OCI-LY7 (cell line): Measurements from ENCODE around the gene IDE. TPM values are rescaled to one million over a fixed set of nuclear protein-coding genes. Genes with fewer than 3 reads are reported as not detected.

ENCODE experiments used
- BruUV-seq: library from RNA; stranded (reverse); fragments of 400-500 nt; replicated peaks from 2 replicates; lab custom pipeline; 2021; lab: Mats Ljungman, UMichigan
- CTCF ChIA-PET: fragments of 300-600 bp; sonication (Branson Sonifier 250); formaldehyde crosslinking; loops from one replicate; lab custom pipeline; 2022; ENCODE audit warnings: antibody characterized with exemption; ENCODE audit not compliant: unreplicated experiment; lab: Charles Lee
- POLR2A ChIA-PET: fragments of 300-600 bp; sonication (Branson Sonifier 250); formaldehyde crosslinking; loops from one replicate; lab custom pipeline; 2022; ENCODE audit warnings: antibody characterized with exemption; lab: Charles Lee
- DNase-seq: peaks from one replicate; pipeline ENCODE4 v3.0.0-alpha.2; 2015; ENCODE audit warnings: low spot score
- H2AFZ ChIP-seq: fragments of 200-600 bp; sonication (generic), shearing (Covaris generic); 2 replicates; pipeline ENCODE4 v1.6.1; 2014; ENCODE audit warnings: mild to moderate bottlenecking, antibody characterized with exemption, low read length, moderate library complexity
- H3K27ac ChIP-seq: fragments of 200-600 bp; sonication (generic); 2 replicates; pipeline ENCODE4 v1.5.1; 2014; ENCODE audit warnings: mixed run types, low read depth, mild to moderate bottlenecking, moderate library complexity, low read length, inconsistent platforms; ENCODE audit not compliant: poor library complexity, severe bottlenecking
- H3K36me3 ChIP-seq: fragments of 200-600 bp; sonication (generic); 2 replicates; pipeline ENCODE4 v1.6.1; 2014; ENCODE audit warnings: mild to moderate bottlenecking, antibody characterized with exemption, low read length, moderate library complexity, mixed read lengths; ENCODE audit not compliant: insufficient read depth
- H3K4me1 ChIP-seq: fragments of 200-600 bp; sonication (generic); 2 replicates; pipeline ENCODE4 v1.5.1; 2014; ENCODE audit warnings: mild to moderate bottlenecking, low read length; ENCODE audit not compliant: insufficient read depth, poor library complexity, severe bottlenecking
- H3K4me2 ChIP-seq: fragments of 200-600 bp; sonication (generic); 2 replicates; pipeline ENCODE4 v1.6.1; 2014; ENCODE audit warnings: mild to moderate bottlenecking, low read length
- H3K4me3 ChIP-seq: fragments of 200-600 bp; sonication (generic); 2 replicates; pipeline ENCODE4 v1.5.1; 2014; ENCODE audit warnings: mild to moderate bottlenecking, low read depth, low read length; ENCODE audit not compliant: poor library complexity, severe bottlenecking
- H3K79me2 ChIP-seq: fragments of 200-600 bp; sonication (generic); 2 replicates; pipeline ENCODE4 v1.6.1; 2016; ENCODE audit warnings: low read depth, mild to moderate bottlenecking, low read length, moderate library complexity, mixed read lengths; ENCODE audit not compliant: insufficient read depth
- H3K9me2 ChIP-seq: fragments of 200-600 bp; sonication (generic); 2 replicates; pipeline ENCODE4 v1.6.1; 2016; ENCODE audit warnings: mild to moderate bottlenecking, low read length, mixed read lengths; ENCODE audit not compliant: insufficient read depth
- H3K9me3 ChIP-seq: fragments of 200-600 bp; sonication (generic); 2 replicates; pipeline ENCODE4 v1.6.1; 2014; ENCODE audit warnings: mild to moderate bottlenecking, mixed run types, low read length, mixed read lengths
- H4K20me1 ChIP-seq: fragments of 200-600 bp; sonication (generic); 2 replicates; pipeline ENCODE4 v1.6.1; 2014; ENCODE audit warnings: mild to moderate bottlenecking, antibody characterized with exemption, low read length, moderate library complexity, mixed read lengths; ENCODE audit not compliant: insufficient read depth
- CTCF ChIP-seq: fragments of 200-600 bp; sonication (generic); conservative IDR thresholded peaks from 2 replicates; pipeline ENCODE4 v1.5.1; 2014; ENCODE audit warnings: mild to moderate bottlenecking, antibody characterized with exemption, low read length, moderate library complexity, mixed read lengths
- EZH2phosphoT487 ChIP-seq: fragments of 200-600 bp; sonication (generic); IDR thresholded peaks from 2 replicates; pipeline ENCODE4 v1.6.1; 2018; ENCODE audit warnings: low read depth, borderline replicate concordance, mild to moderate bottlenecking, mixed run types, antibody characterized with exemption, low read length, moderate library complexity, mixed read lengths
- intact Hi-C: fragments of 100-400 bp; cut with micrococcal nuclease; formaldehyde crosslinking; loops from one replicate; pipeline ENCODE4 v1.10.0; 2022; ENCODE audit not compliant: unreplicated experiment
- total RNA-seq, 2 experiments: library from RNA; depleted of rRNA in 1 of 2; stranded (reverse); fragments of >200 nt in 1 of 2; shearing (Covaris generic) in 1 of 2; gene quantifications; 2 replicates each; pipeline ENCODE4 v1.2.3, GENCODE V29; 2014 to 2022

IDE gene
- total RNA-seq, 2 experiments from 2014 or later = 14.2 to 42.4 TPM

- TF ChIP-seq CTCF (no peak), EZH2phosphoT487 (no peak)
- Histone ChIP-seq H4K20me1 (no peaks in the 10 kb centered on the region), H3K4me3 (no peak overlapping the region), H2AFZ (no peak overlapping the region), H3K9me3 (no peaks in the 10 kb centered on the region), H3K27ac (no peak overlapping the region), H3K36me3 (peaks cover 22% of the 10 kb centered on the region; the same call in 1 of the 2 replicates), H3K4me1 (no peaks in the 10 kb centered on the region), H3K9me2 (no peaks in the 10 kb centered on the region), H3K79me2 (no peaks in the 10 kb centered on the region), H3K4me2 (no peak overlapping the region)
- intact Hi-C loops = no loop called here
- BruUV-seq = no TSS peak
- no peak for DNase-seq
- POLR2A ChIA-PET = interaction anchor here (0.6 kb wide), 1 partner anchor 186 kb away, joined by 3 read pairs; no protein-coding TSS in a partner anchor
- CTCF ChIA-PET = no interaction called here
These were observed 123.0 kb downstream of the IDE start for GRCh38 chr10:92450896-92451295.

GRCh38 chr10:92440578-92440977, 133.3 kb downstream of the IDE start:
- H3K4me2 ChIP-seq = no peak overlapping the region
- no peak overlapping the region for H3K27ac ChIP-seq
- intact Hi-C loops = no loop called here
- no peak for TF ChIP-seq CTCF
- no peak for TF ChIP-seq EZH2phosphoT487
- H4K20me1 ChIP-seq = no peaks in the 10 kb centered on the region
- no TSS peak for BruUV-seq
- H3K4me3 ChIP-seq = no peak overlapping the region
- no peaks in the 10 kb centered on the region for H3K4me1 ChIP-seq
- no peak overlapping the region for H2AFZ ChIP-seq
- no peaks in the 10 kb centered on the region for H3K36me3 ChIP-seq
- POLR2A ChIA-PET = interaction anchor here (0.6 kb wide), 1 partner anchor 207 kb away, joined by 11 read pairs; no protein-coding TSS in a partner anchor
- H3K9me2 ChIP-seq = no peaks in the 10 kb centered on the region
- CTCF ChIA-PET = no interaction called here
- no peaks in the 10 kb centered on the region for H3K9me3 ChIP-seq
- no peak for DNase-seq
- H3K79me2 ChIP-seq = no peaks in the 10 kb centered on the region

GRCh38 chr10:92438220-92438619, 135.7 kb downstream of the IDE start:
- H3K4me2 ChIP-seq = no peak overlapping the region
- no peak for DNase-seq
- no peak overlapping the region for H3K4me3 ChIP-seq
- POLR2A ChIA-PET = no interaction called here
- H2AFZ ChIP-seq = no peak overlapping the region
- no peak overlapping the region for H3K27ac ChIP-seq
- H3K79me2 ChIP-seq = no peaks in the 10 kb centered on the region
- H4K20me1 ChIP-seq = no peaks in the 10 kb centered on the region
- CTCF ChIA-PET = no interaction called here
- H3K4me1 ChIP-seq = no peaks in the 10 kb centered on the region
- no peaks in the 10 kb centered on the region for H3K36me3 ChIP-seq
- intact Hi-C loops = no loop called here
- no peak for TF ChIP-seq EZH2phosphoT487
- TF ChIP-seq CTCF = no peak
- no peaks in the 10 kb centered on the region for H3K9me3 ChIP-seq
- BruUV-seq = no TSS peak
- H3K9me2 ChIP-seq = no peaks in the 10 kb centered on the region
